GM21381 (cell line): Measurements from ENCODE around the gene SLC25A24.
"Not testable (repeated sequence)": the region's sequence is repeated elsewhere in the genome, so short reads cannot be mapped to it uniquely, and the experiment has no call there.

Experiments
- ATAC-seq: cut with Tn5 transposase; IDR thresholded peaks from one replicate; pipeline ENCODE4 v1.9.1; 2021; ENCODE audit warnings: mild to moderate bottlenecking, moderate library complexity; ENCODE audit not compliant: unreplicated experiment

The SLC25A24 gene

GRCh38 chr1:108140936-108141335 lies 59.2 kb downstream of the SLC25A24 start:
- ATAC-seq: no peak

DNA sequence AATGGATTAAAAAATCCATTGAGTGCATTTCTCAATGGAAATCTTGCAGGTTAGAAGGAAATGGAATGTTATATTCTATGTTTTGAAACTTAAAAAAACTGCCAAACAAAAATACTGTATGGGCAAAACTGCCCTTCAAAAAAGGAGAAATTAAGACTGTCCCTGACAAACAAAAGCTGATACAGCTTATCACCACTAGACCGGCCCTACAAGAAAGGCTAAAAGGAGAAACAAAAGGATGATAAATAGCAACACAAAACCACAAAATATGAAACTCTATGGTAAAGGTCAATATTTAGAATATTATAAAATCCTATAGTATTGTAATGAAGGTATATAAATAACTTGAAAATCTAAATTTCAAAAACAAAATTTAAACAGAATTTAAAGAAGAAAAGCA lies 60.0 kb downstream of the SLC25A24 start:
- no peak for ATAC-seq

- not testable (repeated sequence) for ATAC-seq
Measured at GRCh38 chr1:108139555-108139954, 60.6 kb downstream of the SLC25A24 start.

GRCh38 chr1:108133148-108133547 lies 67.0 kb downstream of the SLC25A24 start:
- ATAC-seq: not testable (repeated sequence)

DNA sequence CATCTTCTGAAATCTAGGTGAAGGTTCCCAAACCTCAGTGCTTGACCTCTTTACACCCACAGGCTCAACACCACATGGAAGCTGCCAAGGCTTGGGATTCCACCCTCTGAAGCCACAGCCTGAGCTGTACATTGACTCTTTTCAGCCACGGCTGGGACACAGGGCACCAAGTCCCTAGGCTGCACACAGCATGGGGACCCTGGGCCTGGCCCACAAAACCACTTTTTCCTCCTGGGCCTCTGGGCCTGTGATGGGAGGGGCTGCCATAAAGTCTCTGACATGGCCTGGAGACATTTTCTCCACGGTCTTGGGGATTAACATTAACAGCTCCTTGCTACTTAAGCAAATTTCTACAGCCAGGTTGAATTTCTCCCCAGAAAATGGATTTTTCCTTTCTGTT lies 67.8 kb downstream of the SLC25A24 start:
- ATAC-seq: not testable (repeated sequence)

- not testable (repeated sequence) for ATAC-seq
Measured at GRCh38 chr1:108131281-108131680, 68.9 kb downstream of the SLC25A24 start.

GRCh38 chr1:108130794-108131193 lies 69.3 kb downstream of the SLC25A24 start:
- ATAC-seq: no peak

- ATAC-seq: no peak
Measured at GRCh38 chr1:108129999-108130398, 70.1 kb downstream of the SLC25A24 start.

- peak; percentile 91 for ATAC-seq
Measured at GRCh38 chr1:108125312-108126138, 74.6 kb downstream of the SLC25A24 start.

GRCh38 chr1:108124622-108125311 lies 75.4 kb downstream of the SLC25A24 start:
- no peak for ATAC-seq

- no peak for ATAC-seq
Measured at GRCh38 chr1:108124023-108124422, 76.1 kb downstream of the SLC25A24 start.

DNA sequence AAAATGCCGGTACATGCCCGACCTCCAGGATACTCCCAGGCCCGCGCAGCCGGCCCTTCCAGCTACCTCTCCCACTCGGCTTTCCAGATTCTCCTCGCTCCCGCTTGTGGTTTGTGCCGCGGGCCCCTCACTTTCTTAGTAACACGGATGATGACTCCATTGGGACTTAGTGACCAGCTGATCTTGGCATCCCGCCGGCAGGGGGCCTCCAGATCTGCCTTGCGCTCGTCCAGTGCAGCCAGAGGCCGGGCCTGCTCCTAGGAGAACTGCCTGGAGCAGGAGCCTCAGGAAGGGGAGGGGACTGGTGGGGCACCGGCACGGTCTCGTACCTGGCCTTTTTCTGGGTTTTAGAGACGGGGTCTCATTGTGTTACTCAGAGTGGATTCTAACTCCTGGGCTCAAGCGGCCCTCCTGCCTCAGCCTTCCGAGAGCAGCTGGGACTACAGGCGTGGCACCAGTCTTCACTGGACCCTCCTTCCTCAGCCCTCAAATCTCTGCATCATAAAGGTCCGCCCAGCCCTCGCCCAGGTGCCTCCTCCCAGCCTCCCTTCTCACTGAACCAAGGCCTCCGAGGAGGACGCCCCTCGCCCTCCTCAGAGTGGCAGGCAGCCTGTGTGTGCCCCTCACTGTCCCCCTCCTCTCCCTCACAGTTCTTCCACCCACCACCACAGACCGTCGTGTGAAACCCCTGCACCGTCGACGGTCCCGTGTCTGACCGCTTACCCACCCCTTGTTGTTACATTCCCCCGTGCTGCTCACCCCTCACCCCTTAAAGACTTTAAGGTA lies 78.6 kb downstream of the SLC25A24 start:
- no peak for ATAC-seq

GRCh38 chr1:108120163-108120562 lies 80.0 kb downstream of the SLC25A24 start:
- no peak for ATAC-seq

- no peak for ATAC-seq
Measured at GRCh38 chr1:108119500-108119899, 80.6 kb downstream of the SLC25A24 start.

DNA sequence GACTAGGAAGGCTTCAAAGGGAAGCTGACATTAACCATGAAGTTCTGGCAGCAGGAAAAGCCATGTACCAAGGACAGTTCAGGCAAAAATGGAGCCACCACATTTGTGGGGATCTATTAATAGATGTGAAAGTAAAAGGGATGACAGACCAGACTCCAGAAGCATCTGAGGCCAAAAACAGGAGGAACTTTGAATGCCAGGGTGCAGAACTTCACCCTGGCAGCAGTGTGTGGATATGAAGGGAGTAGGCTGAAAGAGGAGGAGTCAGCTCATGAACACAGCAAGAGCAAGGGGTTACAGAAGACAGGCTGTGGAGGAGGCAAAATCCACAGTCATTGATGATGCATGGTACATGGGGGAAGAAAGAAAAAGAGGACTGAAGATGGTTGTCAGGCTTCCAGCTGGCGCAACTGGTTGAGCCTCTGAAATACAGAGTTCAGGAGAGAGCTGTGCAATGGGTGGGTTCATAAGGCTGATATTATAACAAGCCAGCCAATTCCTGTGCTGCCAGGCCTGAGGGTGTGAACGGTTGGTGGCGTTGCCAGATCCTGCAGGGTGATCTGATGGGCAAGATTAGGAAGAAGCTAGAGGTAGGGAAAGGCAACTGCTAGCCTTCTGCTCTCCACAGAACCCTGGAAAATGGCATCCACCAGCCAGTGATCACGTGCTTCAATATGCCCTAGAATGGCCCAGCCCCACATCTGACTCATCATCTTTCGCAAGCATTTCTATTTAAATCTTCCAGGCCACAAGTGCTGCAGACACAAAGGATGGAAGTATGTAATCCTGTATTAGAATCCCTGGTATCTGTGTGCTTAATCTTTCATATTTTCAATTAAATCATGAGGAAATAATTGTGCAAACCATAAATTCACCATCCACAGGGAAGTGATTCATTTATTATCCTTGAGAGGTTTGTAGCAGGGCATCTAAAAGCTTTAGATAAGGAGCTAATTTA lies 81.9 kb downstream of the SLC25A24 start:
- no peak for ATAC-seq

- ATAC-seq: no peak
Measured at GRCh38 chr1:108117237-108117636, 82.9 kb downstream of the SLC25A24 start.

DNA sequence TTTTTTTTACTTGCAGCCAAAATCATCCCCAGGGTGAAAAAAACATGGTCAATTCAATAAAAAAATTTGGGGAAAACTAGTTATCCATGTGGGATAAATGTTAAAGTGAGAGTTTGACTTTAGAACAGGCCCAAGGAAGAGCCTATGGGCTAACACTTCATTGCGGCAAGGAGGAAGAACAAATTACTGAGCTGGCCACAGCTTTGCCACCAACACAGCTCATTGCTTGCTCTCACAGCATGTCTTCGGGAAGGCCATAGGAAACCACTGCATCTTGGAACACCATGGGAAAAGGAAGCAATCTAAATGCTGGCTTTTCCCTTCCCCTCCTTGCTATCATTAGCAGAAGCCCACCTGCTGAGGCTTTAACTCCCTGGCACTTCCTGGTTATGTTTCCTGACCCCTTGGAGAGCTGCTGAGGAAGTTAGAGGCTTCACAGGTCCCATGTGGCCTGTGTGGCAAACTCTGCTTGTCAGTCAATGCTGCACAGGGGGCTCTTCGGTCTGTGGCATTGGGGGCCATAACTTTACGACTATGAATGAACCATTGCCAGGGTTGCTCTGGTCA lies 86.0 kb downstream of the SLC25A24 start:
- no peak for ATAC-seq

DNA sequence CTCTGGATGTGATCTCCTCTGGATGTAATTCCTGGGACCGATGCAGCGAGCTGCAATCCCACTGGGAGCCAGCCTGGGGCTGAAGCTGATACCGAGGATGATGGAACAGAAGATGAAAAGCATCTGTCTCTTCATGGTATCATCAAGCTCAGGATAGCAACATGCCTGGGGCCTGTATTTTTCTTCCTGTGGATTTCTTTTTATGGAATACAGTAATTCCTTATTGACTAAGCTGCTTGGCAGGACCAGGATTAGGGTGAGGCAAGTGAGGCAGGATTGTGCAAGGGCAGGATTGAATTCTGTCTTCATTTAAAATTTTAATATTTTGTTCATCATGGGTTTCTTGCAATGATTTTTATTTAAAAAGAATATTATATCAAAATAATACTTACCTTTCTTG lies 86.6 kb downstream of the SLC25A24 start:
- no peak for ATAC-seq

GRCh38 chr1:108109295-108109973 lies 90.7 kb downstream of the SLC25A24 start:
- no peak for ATAC-seq
